GM21717 (cell line): ENCODE data around the gene ALDH4A1.
A peak's percentile ranks its signal among the peaks of the same experiment; 100 is the strongest.

Experiments used
- ATAC-seq: cut with Tn5 transposase; IDR thresholded peaks from one replicate; pipeline ENCODE4 v1.9.1; 2021; ENCODE audit warnings: mild to moderate bottlenecking, moderate library complexity; ENCODE audit not compliant: unreplicated experiment

ALDH4A1 gene, protein sequence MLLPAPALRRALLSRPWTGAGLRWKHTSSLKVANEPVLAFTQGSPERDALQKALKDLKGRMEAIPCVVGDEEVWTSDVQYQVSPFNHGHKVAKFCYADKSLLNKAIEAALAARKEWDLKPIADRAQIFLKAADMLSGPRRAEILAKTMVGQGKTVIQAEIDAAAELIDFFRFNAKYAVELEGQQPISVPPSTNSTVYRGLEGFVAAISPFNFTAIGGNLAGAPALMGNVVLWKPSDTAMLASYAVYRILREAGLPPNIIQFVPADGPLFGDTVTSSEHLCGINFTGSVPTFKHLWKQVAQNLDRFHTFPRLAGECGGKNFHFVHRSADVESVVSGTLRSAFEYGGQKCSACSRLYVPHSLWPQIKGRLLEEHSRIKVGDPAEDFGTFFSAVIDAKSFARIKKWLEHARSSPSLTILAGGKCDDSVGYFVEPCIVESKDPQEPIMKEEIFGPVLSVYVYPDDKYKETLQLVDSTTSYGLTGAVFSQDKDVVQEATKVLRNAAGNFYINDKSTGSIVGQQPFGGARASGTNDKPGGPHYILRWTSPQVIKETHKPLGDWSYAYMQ

DNA sequence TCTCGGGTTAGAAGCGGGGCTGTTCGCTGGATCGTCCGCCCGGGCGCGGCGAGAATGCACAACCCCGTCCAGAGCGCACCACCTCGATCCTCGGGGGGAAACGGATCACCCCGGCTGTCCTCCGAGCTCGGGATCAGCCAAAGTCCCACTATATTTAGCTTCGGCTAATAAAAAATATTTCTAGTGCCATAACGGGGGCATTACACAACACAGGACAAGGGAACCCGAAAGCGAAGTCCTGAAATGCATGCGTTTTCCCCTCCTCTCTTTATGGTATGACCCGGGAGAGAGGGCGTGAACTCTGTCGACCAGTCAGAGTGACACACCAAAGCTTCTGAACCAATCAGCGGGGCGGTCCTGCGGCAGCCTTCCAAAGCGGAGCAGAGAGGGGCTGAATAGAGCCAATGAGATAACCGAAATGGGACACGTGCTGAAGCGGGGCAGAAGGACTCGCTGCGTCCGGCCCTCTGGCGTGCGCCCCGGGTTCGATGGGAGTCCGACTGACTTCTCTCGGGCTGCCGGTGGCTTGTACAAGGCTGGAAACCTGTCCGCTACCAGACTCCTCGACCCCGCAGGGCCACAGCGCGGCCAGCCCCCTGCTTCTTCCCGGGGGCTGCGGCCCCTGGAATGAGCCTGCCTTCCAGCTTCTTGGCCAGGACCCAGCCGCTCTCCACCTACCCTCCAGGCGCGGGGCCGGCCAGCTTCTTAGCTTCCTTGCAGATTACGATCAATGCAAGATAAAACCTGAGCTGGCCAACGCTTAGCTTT lies at the start of gene ALDH4A1:
Gene ALDH4A1 (minus strand): TSS at position 33 of the 768 bp plus-strand sequence. CDS start 32 bp downstream, at position 1.
- peak; percentile 93 for ATAC-seq

DNA sequence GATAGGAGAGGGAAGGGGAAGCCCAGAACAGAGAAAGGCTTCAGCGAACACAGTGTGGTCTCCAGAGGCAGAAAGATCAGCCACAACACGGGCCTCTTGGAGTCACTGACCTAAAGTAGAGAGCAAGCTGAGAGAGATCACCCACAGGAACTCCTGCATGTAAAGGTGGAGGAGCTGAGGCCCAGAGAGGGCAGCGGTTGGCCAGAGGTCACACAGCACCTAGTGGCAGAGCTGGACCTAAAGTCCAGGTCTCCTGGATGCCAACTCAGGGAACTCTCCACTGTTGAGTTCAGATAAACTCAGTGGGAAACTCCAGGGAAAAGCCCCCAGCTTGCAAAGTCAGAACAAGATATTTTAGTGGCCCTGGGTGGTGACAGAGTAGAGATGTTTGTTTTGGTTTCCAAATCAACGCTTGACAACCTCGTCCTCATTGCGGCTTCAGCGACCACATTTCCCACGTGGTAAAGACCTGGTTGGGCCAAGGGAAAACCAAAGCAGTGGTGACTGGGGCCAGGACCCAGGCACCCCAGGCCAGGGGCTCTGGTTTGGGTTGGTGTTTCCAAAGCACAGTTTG lies 49.5 kb upstream of the ALDH4A1 start:
- peak; percentile 46 for ATAC-seq

DNA sequence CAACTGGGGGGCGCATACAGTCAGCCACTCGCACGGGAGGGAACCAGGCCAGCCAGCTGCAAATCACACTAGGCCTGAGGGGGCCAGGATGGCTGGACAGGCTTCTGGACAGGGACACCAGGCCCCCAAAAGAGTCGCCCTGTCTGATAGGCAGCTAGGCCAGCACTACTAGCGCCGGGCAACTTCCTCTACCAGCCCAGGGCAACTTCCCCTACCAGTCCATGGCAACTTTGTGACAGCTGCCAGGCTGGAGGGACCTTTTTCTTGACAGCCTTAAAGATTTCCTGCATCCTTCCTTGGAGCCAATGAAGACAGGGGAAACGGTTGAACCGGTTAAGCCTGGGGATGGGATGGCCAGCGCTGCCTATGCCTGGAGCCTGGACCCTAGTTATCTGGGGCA lies 49.1 kb upstream of the ALDH4A1 start:
- peak; percentile 5 for ATAC-seq

DNA sequence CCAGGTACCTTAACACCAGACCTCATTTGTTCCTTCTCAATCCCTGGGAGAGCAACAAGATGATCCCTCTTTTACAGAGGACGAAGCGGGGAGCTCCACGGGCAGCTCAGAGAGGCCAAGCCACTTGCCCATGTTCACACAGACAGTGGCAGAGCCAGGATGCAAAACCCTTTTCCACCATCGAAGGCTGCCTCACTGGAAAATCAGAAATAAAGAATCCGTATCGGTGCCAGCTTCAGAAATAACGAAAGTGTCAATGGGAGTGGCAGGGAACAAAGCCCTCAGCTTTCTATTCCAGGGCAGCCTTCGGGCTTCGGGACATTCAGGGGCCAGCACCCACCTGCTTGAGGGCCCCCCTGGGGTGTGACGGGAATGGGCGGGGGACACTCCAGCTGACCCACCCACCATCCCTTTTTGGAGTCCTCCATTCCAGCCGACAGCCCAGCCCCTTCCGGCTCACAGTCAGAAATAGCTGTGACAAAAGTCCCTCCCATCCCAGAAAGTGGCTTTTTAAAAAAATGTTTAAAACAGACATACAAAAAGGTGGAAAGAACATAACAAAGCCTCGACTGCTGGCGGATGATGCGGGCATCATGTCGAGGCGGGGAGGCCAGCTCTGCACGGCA lies 48.2 kb upstream of the ALDH4A1 start:
- no peak for ATAC-seq

DNA sequence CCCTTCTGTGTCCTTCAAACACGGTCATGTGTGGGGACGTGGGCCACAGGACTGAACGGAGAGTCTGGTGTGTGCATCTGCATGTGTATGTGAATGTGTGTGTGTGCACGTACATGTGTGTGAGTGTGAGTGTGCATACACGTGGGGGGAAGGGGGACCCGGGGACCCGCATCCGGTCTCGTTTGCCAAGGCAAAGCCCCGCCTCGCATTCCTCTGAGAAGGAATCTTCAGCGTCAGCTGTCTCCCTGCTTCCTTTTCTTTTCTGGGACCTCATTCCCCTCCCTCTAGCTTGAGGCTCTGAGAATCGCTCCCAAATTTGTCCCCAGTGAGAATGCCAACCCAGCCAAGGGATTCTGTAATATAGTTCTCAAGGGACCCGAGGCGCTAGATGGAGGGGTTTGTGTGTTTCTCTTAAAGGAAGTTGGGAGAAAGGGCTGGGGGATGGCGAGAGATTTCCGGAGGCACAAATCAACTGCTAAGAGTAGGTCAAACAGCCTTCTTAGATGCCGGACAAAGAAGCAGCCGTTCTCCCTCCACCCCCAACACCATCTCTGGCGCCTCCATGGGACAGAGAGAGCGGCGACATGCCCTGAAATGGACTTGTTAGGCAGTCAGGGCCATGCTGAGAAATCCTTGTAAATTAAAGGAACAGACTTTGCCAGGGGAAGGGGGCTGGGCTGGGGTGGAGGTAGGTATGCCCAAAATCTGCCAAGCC lies 47.5 kb upstream of the ALDH4A1 start:
- no peak for ATAC-seq

DNA sequence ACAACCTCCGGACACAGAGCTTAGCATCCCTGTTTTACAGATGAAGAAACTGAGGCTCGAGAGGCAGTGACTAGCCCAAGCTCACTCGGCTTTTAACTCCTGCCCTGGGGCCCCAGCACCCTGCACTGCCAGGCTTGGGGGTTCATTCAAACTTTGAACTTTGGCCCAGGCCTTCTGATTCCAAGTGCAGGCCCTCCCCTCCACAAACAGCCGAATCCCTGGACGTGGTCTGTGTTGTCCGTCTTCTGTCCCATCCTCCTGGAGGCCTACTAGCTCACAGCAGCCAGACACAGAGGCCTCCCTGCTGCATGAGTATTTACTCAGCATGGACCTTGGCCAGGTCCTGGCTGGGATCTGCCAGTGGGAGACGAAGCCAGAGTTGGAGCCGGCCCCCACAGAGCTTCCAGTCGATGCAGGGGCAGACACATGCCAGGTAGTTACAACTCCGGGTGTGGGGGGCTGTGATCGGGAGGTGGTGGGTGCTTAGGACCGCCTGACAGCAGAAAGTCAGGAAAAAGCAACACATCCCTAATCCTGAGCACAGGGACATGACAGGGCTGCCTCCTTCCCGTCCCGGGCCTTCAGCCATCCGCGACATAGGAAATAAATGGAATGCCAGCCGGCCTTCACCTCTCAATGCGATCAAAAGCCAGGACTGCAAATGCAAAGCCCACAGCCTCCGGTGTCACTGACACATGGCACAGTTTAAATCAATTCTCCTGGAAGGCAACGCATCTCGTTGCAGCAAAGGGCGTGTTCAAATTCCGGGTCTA lies 46.7 kb upstream of the ALDH4A1 start:
- ATAC-seq, result no peak

DNA sequence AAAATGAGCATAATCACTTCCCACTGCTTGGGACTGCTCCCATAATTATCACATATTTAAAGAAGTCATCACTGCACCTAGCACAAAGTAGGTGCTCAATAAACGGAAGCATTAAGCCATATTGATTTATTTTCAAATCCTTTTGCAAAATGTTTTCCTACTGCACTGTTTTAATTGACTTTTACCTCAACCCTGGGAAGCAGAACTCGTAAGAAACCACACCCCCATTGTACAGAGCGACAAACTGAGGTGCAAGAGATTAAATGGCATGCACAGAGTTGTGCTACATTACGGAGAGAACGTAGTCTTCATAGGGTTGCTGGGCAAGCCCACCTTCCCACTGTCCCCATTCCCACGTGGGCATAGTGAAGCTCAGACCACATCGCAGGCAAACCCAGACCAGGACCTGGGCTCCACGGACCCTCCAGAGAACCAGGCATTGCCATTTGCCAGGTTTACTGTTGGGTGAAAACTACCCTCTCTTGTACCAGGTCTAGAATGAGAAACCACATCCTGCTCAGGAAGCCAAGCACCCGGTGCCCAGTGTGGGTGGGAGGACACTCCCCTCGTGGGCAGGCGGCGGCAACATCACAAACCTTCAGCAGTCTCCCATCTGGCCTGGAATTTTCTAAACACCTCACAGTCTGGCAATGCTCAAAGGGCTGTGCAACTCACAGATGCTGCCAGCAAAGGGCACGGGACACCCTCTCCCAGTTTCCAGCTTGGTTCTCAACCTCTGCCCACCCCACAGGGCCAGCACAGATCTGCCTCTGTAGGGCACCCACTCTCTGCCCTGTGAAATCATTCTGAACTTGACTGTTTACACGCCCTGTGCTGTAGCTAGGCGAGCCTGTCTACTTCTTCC lies 45.9 kb upstream of the ALDH4A1 start:
- no peak for ATAC-seq

DNA sequence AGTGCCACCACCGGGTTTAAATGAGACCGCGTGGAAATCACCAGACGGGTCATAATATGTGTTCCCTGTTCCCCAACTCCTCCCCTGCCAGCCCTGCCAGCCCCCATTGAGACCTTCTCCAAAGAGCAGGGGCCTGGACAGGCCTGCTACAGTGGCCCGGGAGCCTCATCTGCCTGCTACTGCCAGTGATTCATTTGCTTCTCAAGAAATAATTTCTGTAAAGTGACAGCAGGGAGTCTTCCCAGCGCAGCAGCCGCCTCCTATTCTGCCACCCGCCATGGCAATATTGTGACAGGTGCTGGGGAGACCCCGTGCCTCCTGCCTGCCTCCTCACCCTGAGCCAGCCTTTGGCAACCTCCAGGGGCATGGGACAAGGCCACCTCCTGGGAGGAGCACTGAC lies 45.2 kb upstream of the ALDH4A1 start:
- ATAC-seq, result no peak

DNA sequence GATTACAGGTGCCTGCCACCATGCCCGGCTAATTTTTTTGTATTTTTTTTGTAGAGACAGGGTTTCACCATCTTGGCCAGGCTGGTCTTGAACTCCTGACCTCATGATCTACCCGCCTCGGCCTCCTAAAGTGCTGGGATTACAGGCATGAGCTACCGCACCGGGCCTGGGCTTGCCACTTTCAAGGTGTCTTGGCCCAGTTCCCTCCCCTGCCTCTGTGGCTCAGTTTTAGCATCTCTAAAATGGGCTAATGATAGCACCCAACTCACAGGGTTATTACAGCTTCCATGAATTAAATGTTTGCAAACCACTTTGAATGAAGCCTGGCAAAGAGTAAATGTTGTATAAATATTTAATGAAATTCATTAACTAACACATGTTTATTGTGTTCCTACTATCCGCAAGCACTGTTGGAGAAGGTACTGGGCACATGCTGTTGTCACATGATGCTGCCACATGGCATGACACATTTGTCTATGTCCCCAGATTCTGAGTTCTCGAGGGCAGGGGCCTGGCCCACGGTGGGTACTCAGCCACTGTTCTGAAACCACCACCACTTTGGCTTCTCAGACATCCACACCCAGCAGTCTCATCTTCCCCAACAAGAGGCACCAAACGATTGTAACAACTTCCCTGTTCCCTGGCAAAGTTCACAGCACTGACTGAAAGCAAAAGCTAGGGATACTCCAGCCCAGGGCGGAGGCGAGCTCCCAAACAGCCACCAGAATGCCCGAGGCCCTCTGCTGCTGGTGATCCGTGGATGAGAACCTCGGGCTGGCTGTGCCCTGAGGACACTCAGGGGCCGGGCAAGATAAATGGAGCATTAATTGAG lies 44.4 kb upstream of the ALDH4A1 start:
- no peak for ATAC-seq

DNA sequence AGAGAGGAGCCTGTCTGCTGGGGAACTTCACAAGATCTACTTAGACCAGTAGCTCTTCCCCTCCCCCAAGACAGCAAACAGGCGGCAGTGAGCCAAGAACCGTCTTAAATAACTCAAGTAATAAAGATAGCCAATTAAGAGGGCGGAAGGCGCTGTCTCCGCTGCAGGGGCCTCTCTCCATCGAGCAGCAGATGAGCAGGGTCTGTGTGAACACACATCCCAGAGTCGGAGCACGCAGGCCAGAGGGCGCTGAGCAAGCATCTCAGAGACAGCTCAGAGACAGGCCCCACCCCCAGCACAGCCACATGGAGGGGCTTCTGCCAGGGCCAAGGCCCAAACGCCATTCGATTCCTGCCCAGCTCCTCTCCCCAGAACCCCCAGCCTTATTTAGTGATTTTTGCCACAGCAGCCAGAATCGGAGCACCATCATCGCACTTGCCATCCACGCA lies 43.1 kb upstream of the ALDH4A1 start:
- no peak for ATAC-seq

DNA sequence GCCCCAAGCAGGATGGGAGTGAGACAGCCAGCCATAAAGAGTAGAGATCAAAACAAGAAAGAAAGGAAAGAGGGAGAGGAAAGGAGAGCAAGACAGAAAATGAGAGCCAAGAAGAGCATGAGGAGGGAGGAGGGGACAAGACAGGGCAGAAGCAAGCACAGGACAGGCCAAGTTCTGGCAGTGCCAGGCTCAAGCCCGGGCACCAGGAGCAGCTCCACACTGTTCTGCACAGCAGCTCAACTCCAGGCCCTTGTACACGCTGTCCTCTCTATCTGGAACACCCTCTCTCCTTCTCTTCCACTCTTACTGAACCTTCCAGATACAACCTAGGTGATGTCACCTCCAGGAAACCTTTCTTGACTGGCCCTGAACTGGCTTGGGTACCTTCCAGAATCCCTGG lies 42.5 kb upstream of the ALDH4A1 start:
- no peak for ATAC-seq

DNA sequence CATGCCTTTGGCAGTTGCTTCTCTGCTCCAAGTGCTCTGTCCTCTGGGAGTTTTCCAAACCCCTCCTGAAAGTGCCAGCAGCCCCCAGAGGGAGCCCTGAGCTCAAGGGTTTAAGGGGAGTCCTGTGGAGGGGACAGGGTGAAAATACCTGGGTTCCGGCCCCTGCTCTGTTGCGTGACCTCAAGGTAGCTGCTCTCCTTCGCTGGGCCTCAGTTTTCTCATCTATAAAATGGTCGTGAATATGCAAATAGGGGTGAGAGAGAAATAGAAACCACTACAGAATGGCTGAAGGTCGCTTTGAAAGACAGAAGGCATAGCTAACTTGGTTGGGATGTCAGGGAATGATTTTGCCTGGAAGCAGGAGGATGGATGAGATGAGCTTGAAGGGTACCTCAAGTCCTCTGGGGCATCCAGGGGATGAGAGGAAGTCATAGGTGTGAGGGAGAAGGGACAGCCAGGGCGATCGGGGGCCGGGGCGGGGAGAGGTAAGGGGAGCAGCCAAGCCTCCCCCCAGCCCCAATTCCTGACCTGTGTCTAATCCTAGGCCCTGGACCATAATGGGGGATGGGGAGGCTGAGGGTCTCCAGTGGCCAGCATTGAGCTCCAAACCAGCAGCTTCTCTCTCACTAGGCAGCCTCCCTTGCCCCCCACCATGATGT lies 41.7 kb upstream of the ALDH4A1 start:
- ATAC-seq, result no peak

DNA sequence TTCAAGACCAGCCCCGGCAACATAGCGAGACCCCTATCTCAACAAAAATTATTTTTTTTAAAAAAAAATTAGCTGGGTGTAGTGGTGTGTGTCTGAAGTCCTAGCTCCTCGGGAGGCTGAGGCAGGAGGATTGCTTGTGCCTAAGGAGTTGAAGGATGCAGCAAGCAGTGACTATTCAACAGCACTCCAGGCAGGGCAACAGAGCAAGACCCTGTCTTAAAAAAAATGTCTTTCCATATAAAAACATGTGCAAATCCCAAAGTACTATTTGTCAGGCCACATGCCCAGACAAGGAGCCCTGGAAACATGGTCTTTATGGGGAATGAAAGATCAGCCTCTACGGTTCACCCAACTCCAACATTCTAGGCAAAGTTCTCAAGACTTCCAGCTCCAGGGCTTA lies 40.8 kb upstream of the ALDH4A1 start:
- ATAC-seq, result no peak

DNA sequence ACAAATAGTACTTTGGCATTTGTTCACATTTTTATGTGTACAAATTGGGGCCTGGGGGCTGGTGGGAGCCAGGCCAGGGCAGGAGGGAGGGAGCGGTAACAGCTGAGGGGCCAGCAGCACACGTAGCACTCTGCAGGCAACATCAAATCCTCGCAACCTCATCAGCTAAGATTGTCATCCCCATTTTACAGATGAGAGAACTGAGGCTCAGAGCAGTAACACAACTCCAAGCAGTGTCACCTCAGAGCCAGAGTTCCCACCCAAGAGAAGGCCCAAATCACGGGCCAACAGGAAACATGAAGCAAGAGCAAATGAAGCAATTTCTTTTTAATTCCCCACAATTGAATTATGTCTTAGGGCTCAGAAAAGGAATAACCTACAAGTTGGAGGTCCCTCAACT lies 40.0 kb upstream of the ALDH4A1 start:
- ATAC-seq, result no peak

DNA sequence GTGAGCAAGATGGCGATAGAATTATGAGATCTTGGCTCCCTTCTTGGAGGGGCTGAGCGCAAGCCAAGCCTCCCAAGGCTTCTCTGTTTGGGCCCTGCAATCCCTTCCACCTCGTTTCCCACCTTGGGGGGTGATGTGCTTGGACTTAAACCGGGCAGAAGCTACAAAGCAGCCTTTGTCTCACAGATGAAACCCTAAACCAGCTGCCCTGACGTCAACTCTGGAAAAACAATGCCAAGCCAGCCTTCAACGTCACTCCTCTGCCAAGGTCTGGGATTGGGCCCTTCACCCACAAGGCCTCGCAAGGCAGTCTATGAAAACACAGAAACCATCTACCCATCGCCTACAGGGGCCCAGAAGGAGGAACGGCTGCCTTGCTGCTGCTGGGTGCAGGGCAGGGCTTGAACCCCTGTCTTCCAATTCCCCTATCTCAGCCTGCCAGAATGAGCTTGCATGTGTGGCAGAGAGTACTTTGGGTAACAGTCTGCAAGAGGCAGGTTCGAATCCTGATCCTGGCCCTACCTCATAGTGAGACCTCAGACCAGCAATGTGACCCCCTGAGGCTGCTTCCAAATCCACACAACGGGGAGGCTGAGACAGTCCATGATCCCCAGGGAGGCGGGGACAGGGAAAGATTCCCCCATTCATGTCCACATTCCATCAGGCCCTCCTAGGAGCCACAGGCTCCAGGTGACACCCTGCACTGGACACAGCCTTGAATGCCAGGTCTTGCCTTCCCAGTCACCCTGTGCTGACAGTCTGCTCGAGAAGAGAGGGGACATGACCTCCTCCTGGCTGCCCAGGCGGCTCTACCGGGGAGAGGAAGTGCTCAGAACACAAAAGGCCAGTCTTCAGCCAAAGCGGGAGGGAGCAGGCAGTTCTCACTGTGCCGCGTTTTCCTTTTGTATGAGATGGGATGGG lies 39.1 kb upstream of the ALDH4A1 start:
- ATAC-seq, result no peak

DNA sequence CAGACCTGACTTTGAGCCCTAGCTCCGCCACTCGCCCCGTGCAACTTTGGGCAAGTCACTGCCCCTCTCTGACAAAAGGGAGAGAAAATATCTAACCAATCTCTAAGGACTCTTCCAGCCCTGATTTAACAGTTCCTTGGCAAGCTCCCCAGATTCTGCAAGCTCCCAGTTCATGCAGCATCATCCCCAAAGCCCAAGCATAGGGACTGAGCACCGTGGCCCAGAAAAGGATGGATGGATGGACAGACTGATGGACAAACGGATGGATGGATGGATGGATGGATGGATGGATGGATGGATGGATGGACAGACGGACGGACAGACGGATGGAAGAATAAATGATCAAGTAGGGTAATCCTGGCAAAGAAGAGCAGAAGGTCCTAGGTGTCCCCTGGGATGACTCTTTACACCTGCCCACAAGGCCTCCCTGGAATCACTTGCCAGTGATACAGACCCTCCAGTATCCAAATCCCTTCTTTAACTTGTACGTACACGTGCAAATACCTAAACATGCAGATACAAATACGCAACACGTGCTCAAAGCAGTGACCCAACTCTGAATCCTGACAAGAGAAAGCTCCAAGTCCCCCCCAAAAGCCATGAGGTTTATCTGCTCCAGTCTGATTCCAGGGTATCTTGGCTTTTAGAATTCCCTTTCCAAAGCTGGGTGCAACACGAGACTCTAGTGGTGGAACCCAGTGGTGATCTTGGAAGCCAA lies 38.1 kb upstream of the ALDH4A1 start:
- no peak for ATAC-seq
